HepG2 (cell line): Measurements from ENCODE around the gene CDNF. TPM values are rescaled to one million over a fixed set of nuclear protein-coding genes. Genes with fewer than 3 reads are reported as not detected.

Source experiments
- AKAP8 ChIP-seq: sonication (generic); formaldehyde crosslinking; IDR thresholded peaks from 2 replicates; pipeline ENCODE4 v1.5.1; 2020; ENCODE audit warnings: mild to moderate bottlenecking, missing genetic modification reagents
- ATAD3A ChIP-seq: sonication (generic); formaldehyde crosslinking; IDR thresholded peaks from 2 replicates; pipeline ENCODE4 v1.4.0; 2020; ENCODE audit warnings: missing genetic modification reagents
- CENPX ChIP-seq: sonication (generic); formaldehyde crosslinking; IDR thresholded peaks from 2 replicates; pipeline ENCODE4 v1.9.0; 2021; ENCODE audit warnings: mild to moderate bottlenecking, missing genetic modification reagents, moderate library complexity
- ERF ChIP-seq: IDR thresholded peaks from 2 replicates; pipeline ENCODE4 v1.6.1; 2018; ENCODE audit warnings: missing biosample characterization, missing genetic modification reagents
- GABPB1 ChIP-seq: IDR thresholded peaks from 2 replicates; pipeline ENCODE4 v1.6.1; 2016; ENCODE audit warnings: mild to moderate bottlenecking, missing genetic modification reagents, moderate library complexity, missing compliant biosample characterization
- HNF4A ChIP-seq: sonication (generic); formaldehyde crosslinking; IDR thresholded peaks from 2 replicates; pipeline ENCODE4 v1.4.0; 2020; ENCODE audit warnings: missing genetic modification reagents
- HOXA7 ChIP-seq: sonication (generic); formaldehyde crosslinking; IDR thresholded peaks from 2 replicates; pipeline ENCODE4 v1.8.1; 2022; ENCODE audit warnings: mild to moderate bottlenecking, missing genetic modification reagents, moderate library complexity
- MED1 ChIP-seq: sonication (generic); formaldehyde crosslinking; IDR thresholded peaks from 2 replicates; pipeline ENCODE4 v1.4.0; 2020; ENCODE audit warnings: missing genetic modification reagents
- PHF21A ChIP-seq: sonication (generic); formaldehyde crosslinking; IDR thresholded peaks from 2 replicates; pipeline ENCODE4 v1.5.0; 2020; ENCODE audit warnings: mild to moderate bottlenecking, missing genetic modification reagents
- PLRG1 ChIP-seq: fragments of 450-650 bp; conservative IDR thresholded peaks from 2 replicates; pipeline ENCODE4 v1.6.1; 2016
- RBAK ChIP-seq: sonication (generic); formaldehyde crosslinking; IDR thresholded peaks from 2 replicates; pipeline ENCODE4 v1.5.1; 2020; ENCODE audit warnings: mild to moderate bottlenecking, missing genetic modification reagents
- RBM22 ChIP-seq: fragments of 200-400 bp; formaldehyde crosslinking; optimal IDR thresholded peaks from 2 replicates; pipeline ENCODE3; 2017; ENCODE audit warnings: mild to moderate bottlenecking, low read length, moderate library complexity
- SAP130 ChIP-seq: IDR thresholded peaks from 2 replicates; pipeline ENCODE4 v1.6.1; 2016; ENCODE audit warnings: low read depth
- SETDB1 ChIP-seq: sonication (generic); formaldehyde crosslinking; IDR thresholded peaks from 2 replicates; pipeline ENCODE4 v1.5.1; 2020; ENCODE audit warnings: missing genetic modification reagents, mild to moderate bottlenecking, borderline replicate concordance
- SRSF4 ChIP-seq: fragments of 200-400 bp; formaldehyde crosslinking; IDR thresholded peaks from one replicate; pipeline ENCODE4 v1.6.1; 2018; ENCODE audit warnings: mild to moderate bottlenecking, low read depth, low read length, moderate library complexity; ENCODE audit not compliant: poor library complexity, severe bottlenecking
- TAF15 ChIP-seq: fragments of 200-400 bp; formaldehyde crosslinking; IDR thresholded peaks from one replicate; pipeline ENCODE4 v1.6.1; 2018; ENCODE audit warnings: mild to moderate bottlenecking, low read depth, low read length; ENCODE audit not compliant: poor library complexity, severe bottlenecking
- TBP ChIP-seq: sonication (generic); formaldehyde crosslinking; IDR thresholded peaks from 2 replicates; pipeline ENCODE4 v1.5.0; 2020; ENCODE audit warnings: missing genetic modification reagents
- TP53 ChIP-seq: sonication (generic); formaldehyde crosslinking; conservative IDR thresholded peaks from 2 replicates; pipeline ENCODE4 v1.4.0; 2020; ENCODE audit warnings: missing genetic modification reagents
- ZIK1 ChIP-seq: sonication (generic); formaldehyde crosslinking; IDR thresholded peaks from 2 replicates; pipeline ENCODE4 v1.5.0; 2020; ENCODE audit warnings: mild to moderate bottlenecking, low read depth, missing genetic modification reagents, borderline replicate concordance
- ZNF138 ChIP-seq: sonication (generic); formaldehyde crosslinking; IDR thresholded peaks from 2 replicates; pipeline ENCODE4 v1.5.0; 2020; ENCODE audit warnings: mild to moderate bottlenecking, low read depth, missing genetic modification reagents
- ZNF253 ChIP-seq: sonication (generic); formaldehyde crosslinking; IDR thresholded peaks from 2 replicates; pipeline ENCODE4 v1.8.0; 2022; ENCODE audit warnings: mild to moderate bottlenecking, missing genetic modification reagents, borderline replicate concordance
- ZNF484 ChIP-seq: sonication (generic); formaldehyde crosslinking; IDR thresholded peaks from 2 replicates; pipeline ENCODE4 v1.5.1; 2020; ENCODE audit warnings: mild to moderate bottlenecking, low read depth, missing genetic modification reagents, borderline replicate concordance
- ZNF607 ChIP-seq: sonication (generic); formaldehyde crosslinking; IDR thresholded peaks from 2 replicates; pipeline ENCODE4 v1.5.1; 2020; ENCODE audit warnings: missing genetic modification reagents, mild to moderate bottlenecking, borderline replicate concordance
- ZNF660 ChIP-seq: sonication (generic); formaldehyde crosslinking; IDR thresholded peaks from 2 replicates; pipeline ENCODE4 v1.5.1; 2020; ENCODE audit warnings: mild to moderate bottlenecking, low read depth, missing genetic modification reagents, borderline replicate concordance
- ZNF720 ChIP-seq: sonication (generic); formaldehyde crosslinking; IDR thresholded peaks from 2 replicates; pipeline ENCODE4 v1.4.0; 2020; ENCODE audit warnings: missing genetic modification reagents
- ZNF782 ChIP-seq: sonication (generic); formaldehyde crosslinking; IDR thresholded peaks from 2 replicates; pipeline ENCODE4 v1.4.0; 2020; ENCODE audit warnings: missing genetic modification reagents, mild to moderate bottlenecking, borderline replicate concordance
- polyA plus RNA-seq, 8 experiments: library from polyadenylated mRNA; depleted of rRNA in 3 of 8; stranded (reverse) in 7 of 8; unstranded in 1 of 8; fragments of >200 nt; fragmentation: Illumina TruSeq in 4 of 8; extraction: Trizol in 4 of 8; gene quantifications; 2 replicates each; pipeline versions ENCODE4 v1.2.1 to v1.2.3, GENCODE V29; 2011 to 2016; ENCODE audit warnings: low read depth in 4 of 8, missing spikeins in 1 of 8, mixed read lengths in 1 of 8; ENCODE audit not compliant: insufficient read depth in 1 of 8
- total RNA-seq, 5 experiments: library from RNA; depleted of rRNA; stranded (reverse); fragments of >200 nt; fragmentation: Illumina TruSeq; extraction: Trizol; gene quantifications; 2 replicates each; pipeline ENCODE4 v1.2.3, GENCODE V29; 2016; ENCODE audit warnings: low read depth in 1 of 5
- TF ChIP-seq, protein P1 (sequence below): sonication (generic); formaldehyde crosslinking; IDR thresholded peaks from 2 replicates; pipeline ENCODE4 v1.5.0; 2020; ENCODE audit warnings: mild to moderate bottlenecking, missing genetic modification reagents, borderline replicate concordance

CDNF gene
- total and polyA plus RNA-seq, 2 of the 13 experiments (the other 11 are each of a cell fraction or from before 2014, with no cell fraction given): 0.29 to 0.33 TPM

DNA sequence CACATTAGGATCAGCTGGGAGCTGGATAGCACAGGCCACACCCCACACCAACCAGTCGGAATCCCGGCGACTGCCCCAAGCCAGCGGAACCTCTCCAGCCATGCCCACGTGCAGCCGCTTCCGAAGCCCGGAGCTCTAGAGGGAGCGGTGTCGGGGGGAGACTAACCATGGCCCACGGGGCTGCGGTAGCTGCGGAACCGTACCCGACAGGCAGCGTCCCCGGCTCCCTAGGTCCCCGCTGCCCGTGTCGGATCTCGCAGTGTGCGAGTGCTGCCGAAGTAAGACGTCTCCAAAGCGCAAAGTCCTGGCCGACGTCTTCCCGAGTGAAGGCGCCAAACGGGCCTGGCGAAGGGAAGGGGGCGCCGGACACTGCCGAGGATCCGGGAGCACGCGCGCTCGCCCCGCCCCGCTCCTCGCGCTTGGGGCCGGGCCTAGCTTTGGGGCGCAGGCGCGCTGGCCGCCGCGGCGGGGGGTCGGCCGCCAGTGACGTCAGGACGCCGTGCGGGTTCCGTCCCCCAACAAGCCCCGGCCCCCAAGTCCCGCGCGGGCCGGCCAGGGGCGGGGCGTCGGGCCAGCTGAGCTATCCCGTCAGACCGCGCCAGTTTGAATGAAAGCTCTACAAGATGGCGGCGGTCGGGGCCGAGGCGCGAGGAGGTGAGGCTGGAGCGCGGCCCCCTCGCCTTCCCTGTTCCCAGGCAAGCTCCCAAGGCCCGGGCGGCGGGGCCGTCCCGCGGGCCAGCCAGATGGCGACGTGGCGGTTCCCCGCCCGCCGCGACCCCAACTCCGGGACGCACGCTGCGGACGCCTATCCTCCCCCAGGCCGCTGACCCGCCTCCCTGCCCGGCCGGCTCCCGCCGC lies 40.7 kb upstream of the CDNF start, which contains the start of gene SUV39H2 (continued):
- TF ChIP-seq ZNF607 (CRISPR knock-in tag) (0 out of 2 replicates have a peak, but pooled peaks have one; percentile 21), PHF21A (CRISPR knock-in tag) (no peak), PLRG1 (no peak), ZNF138 (CRISPR knock-in tag) (0 out of 2 replicates have a peak, but pooled peaks have one; percentile 6), TAF15 (peak; percentile 23), ZIK1 (CRISPR knock-in tag) (peak; percentile 67; the same call in 1 of the 2 replicates), ATAD3A (0 out of 2 replicates have a peak, but pooled peaks have one; percentile 51), ZNF782 (CRISPR knock-in tag) (peak; percentile 80), ZNF484 (CRISPR knock-in tag) (no peak), TBP (CRISPR knock-in tag) (no peak), CENPX (CRISPR knock-in tag) (no peak), SETDB1 (CRISPR knock-in tag) (no peak), SAP130 (CRISPR knock-in tag) (peak; percentile 82), RBAK (CRISPR knock-in tag) (no peak; the same call in 1 of the 2 replicates), ZNF720 (CRISPR knock-in tag) (no peak), RBM22 (no peak), HNF4A (CRISPR knock-in tag) (peak; percentile 45), GABPB1 (CRISPR knock-in tag) (peak; percentile 79), HOXA7 (CRISPR knock-in tag) (no peak), TP53 (CRISPR knock-in tag) (0 out of 2 replicates have a peak, but pooled peaks have one; percentile 18), ZNF660 (CRISPR knock-in tag) (no peak), ERF (CRISPR knock-in tag) (no peak; the same call in 1 of the 2 replicates), SRSF4 (no peak), MED1 (CRISPR knock-in tag) (no peak; the same call in 1 of the 2 replicates), ZNF253 (CRISPR knock-in tag) (no peak), AKAP8 (CRISPR knock-in tag) (no peak)
- TF ChIP-seq, protein P1, sequence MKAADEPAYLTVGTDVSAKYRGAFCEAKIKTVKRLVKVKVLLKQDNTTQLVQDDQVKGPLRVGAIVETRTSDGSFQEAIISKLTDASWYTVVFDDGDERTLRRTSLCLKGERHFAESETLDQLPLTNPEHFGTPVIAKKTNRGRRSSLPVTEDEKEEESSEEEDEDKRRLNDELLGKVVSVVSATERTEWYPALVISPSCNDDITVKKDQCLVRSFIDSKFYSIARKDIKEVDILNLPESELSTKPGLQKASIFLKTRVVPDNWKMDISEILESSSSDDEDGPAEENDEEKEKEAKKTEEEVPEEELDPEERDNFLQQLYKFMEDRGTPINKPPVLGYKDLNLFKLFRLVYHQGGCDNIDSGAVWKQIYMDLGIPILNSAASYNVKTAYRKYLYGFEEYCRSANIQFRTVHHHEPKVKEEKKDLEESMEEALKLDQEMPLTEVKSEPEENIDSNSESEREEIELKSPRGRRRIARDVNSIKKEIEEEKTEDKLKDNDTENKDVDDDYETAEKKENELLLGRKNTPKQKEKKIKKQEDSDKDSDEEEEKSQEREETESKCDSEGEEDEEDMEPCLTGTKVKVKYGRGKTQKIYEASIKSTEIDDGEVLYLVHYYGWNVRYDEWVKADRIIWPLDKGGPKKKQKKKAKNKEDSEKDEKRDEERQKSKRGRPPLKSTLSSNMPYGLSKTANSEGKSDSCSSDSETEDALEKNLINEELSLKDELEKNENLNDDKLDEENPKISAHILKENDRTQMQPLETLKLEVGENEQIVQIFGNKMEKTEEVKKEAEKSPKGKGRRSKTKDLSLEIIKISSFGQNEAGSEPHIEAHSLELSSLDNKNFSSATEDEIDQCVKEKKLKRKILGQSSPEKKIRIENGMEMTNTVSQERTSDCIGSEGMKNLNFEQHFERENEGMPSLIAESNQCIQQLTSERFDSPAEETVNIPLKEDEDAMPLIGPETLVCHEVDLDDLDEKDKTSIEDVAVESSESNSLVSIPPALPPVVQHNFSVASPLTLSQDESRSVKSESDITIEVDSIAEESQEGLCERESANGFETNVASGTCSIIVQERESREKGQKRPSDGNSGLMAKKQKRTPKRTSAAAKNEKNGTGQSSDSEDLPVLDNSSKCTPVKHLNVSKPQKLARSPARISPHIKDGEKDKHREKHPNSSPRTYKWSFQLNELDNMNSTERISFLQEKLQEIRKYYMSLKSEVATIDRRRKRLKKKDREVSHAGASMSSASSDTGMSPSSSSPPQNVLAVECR: peak; percentile 97
